Activated CD4-positive, CD25-positive, alpha-beta regulatory T cell treated with anti-CD3 and anti-CD28 coated beads, Interleukin-2, amount 50 U/mL, for 16 hours (primary cell): ENCODE measurements around the gene SF3B2.

Experiments
- DNase-seq: peaks from one replicate; pipeline ENCODE4 v3.0.0-alpha.2; 2020; ENCODE audit warnings: low read depth, low spot score

The SF3B2 gene

DNA sequence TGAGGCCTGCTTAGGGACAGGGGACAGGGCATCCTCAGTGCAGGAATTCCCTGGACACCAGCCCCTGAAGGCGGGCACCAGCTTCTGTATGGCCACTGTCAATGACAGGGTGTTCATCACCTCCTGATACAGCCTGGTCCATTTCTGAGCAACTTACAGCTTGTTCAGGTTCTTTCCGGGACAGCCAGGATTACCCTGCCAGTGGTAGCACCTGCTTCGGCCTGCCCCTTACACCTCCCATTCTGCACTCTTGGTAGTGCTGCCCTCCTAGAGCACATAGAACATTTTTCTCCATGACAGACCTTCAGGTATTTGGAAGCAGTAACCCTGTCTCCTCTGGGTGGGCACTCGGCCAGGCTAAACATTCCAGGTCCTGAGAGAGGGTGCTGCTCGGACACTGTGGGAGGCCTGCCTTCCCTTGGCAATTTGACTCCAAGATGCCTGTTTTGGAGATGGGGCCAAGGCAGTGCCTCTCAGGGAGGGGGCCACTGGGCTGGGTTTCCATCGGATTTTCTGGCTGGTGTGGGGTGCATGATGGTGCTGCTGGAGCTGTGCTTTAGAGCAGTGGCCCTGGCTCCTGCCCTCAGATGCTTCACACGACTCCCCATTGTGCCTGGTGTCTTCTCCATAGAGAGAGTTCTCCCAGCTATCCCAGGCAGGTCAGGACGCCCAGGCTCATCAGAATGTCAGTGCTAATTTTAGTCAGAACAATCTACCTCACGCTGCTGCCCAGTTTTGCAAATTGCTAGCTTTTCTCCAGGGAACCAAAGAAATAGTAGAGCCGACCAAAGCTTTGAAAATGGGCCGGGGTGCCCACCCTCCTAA lies 4.4 kb upstream of the SF3B2 start:
- no peak for DNase-seq

- DNase-seq: no peak
Measured at GRCh38 chr11:66048547-66049323, 3.4 kb upstream of the SF3B2 start, which contains the start of gene GAL3ST3. Gene GAL3ST3, minus strand, starts transcription at chr11:66049161. Its CDS starts 3,746 bp downstream, at chr11:66045415.

DNA sequence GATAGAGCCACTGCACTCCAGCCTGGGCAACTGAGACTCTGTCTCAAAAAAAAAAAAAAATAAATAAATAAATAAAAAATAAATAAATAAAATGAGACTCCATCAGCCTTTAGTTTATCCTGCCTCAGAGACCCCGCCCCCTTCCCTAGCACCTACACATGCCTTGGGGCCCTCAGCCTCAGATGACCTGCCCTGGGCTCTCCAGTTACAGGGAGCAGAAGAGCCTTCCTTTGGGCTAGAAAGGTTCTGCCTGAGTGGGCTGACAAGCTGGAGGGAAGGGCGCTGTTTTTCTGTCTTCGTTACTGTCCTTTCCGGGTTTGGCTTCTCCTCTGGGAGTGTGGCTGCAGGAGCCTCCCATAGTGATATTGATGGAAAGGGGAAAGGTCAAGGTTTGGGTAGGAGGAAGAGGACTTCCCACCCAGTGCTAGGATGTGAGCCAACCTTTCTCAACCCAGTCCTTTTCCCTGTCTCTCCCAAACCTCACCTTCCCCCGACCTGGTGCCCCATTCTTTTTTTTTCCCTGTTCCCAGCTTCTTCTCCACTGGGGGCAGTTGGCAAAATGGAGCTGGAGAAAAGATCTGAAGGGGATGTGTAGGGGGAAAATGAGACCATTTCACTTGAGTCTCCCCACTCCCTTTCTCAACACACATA lies 1.5 kb upstream of the SF3B2 start:
- no peak for DNase-seq

- DNase-seq: no peak
Measured at GRCh38 chr11:66051371-66051765, 796 bp upstream of the SF3B2 start.

GRCh38 chr11:66052664-66052982 lies 459 bp downstream of the SF3B2 start:
- DNase-seq: no peak

GRCh38 chr11:66055021-66055420 lies 2.9 kb downstream of the SF3B2 start:
- no peak for DNase-seq

DNA sequence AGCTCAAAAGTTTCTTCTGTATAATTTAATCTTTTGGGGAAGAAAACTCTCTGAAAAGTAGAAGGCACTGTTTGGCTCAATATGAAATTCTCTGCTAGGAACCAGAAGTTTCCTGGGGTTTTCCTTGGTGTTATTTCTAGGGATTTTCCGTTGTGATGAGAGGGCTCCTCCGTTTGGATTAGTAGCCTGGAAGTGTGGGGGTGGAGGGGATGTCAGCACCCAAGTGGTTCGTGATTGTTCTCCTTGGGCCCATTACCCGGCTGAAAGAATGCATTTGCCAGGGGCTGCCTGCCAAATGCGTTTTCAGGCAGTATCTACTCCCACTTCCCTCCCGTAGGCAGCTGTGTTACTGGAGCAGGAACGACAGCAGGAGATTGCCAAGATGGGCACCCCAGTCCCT lies 4.3 kb downstream of the SF3B2 start:
- DNase-seq: no peak

DNA sequence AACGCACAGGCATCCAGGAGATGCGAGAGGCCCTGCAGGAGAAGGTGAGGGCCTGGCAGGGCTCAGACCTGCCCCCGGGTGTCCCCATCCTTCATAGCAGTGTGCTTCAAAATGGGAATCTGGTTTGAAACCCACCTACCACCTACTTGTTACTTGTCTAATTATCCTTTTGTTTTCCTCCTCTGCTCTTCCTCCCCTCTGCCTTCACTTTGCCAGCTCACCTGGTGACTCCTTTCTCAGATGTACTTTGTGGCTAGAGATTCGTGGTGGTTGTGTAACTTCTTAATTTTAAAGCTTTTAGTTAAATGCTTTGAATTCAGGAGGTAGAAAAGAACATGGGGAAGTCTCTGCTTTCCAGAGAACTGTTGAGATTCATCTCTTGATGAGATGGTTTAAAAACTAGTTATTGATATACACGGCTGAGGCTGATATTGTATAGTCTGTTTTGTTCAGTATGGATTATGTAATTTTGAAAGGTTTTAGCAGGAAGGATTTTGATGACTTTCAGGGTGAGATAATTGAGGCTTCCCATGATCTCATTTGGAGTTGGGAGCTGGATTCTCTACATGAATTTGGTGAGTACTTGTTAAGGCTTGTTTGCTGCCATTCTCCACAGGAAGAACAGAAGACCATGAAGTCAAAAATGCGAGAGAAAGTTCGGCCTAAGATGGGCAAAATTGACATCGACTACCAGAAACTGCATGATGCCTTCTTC lies 8.0 kb downstream of the SF3B2 start:
- DNase-seq: no peak

DNA sequence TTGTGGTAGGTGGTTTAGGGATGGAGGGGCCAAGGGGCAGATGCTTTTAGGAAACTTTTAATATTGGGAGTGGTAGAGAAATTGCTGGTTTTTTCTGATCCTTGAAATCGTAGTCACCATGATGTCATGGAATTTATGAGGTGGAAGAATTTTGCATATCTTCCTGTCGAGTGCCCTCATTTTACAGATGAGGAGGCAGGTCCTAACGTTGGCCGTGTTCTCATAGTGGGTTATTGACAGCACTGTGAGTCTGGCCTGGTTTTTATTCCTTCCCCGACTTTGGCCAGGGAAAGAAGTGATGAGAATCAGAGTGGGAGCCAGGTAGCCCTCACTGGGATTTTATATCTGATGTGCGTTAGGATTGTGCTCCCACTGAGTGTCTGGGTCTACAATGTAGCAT lies 9.1 kb downstream of the SF3B2 start:
- no peak for DNase-seq

GRCh38 chr11:66062408-66062807 lies 10.2 kb downstream of the SF3B2 start:
- DNase-seq: no peak

- no peak for DNase-seq
Measured at GRCh38 chr11:66063900-66064299, 11.7 kb downstream of the SF3B2 start.

DNA sequence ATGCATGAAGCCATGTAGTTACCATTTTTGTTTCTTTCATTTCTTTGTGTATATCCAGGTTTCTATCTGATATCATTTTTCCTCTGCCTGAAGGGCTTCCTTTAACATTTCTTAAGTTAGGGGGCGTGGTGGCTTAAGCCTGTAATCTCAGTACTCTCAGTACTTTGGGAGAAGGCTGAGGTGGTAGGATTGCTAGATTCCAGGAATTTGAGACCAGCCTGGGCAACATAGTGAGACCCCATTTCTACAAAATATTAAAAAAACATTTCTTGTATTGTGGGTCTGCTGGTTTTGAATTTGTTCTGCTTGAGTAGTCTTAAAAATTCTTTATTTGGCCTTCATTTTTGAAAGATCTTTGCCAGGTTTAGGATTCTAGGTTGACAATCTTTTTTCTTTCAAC lies 12.4 kb downstream of the SF3B2 start:
- DNase-seq: no peak

- no peak for DNase-seq
Measured at GRCh38 chr11:66066751-66067150, 14.6 kb downstream of the SF3B2 start.

DNA sequence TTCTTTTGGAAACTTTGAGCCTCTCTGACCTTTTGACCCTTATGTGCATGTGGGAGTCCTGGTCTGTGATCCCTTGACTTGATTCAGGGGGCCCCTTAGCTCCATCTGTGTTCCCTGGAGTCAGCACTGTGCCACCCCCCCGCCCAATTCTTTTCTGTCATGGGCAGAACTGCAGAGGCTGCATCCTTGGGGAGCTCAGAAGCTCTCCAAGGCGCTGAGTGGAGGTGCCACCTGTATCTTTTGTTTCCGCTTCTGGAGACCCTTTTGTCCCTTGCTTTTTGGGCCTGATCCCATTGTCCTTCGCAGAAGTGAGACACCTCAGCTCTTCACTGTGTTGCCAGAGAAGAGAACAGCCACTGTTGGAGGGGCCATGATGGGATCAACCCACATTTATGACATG lies 15.5 kb downstream of the SF3B2 start:
- no peak for DNase-seq

GRCh38 chr11:66068154-66068821 lies 16.1 kb downstream of the SF3B2 start:
- DNase-seq: peak; percentile 51

DNA sequence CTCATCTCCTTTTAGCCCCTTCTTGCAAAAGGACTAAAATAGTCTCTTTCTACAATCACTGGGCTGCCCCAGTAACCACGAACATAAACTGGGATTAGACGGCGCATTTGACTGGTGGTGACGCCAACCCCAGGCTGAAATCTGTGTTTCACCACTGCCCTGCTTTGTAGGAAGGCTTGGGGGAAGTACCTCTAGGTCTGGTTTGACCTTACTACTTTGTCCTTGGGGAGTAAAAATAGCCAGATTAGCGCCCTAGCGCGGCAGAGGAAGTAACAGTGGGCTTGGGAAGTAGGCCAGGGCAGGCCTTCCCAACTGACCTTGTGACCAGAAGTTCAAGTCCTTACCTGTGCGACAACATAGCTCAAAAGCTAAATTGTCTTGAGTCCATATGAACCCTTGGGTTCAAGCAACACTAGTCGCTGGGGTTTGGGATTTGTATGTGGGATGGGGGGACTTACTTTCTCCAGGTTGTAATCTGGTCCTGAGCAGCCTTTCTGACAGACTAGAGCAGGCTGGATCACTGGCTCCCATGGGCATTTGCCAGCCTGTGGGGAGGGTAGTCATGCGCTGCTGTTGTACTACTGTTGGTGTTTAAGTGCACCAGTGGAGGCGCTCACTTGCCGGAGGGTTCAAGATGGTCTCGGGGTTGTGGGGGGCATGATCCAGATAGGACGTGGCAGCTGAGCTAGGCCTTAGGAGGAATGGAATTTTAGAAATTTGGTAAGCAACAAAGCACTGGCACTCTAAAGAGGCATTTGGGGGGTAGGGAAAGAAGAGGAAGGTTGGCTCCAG lies 17.0 kb downstream of the SF3B2 start:
- no peak for DNase-seq

DNA sequence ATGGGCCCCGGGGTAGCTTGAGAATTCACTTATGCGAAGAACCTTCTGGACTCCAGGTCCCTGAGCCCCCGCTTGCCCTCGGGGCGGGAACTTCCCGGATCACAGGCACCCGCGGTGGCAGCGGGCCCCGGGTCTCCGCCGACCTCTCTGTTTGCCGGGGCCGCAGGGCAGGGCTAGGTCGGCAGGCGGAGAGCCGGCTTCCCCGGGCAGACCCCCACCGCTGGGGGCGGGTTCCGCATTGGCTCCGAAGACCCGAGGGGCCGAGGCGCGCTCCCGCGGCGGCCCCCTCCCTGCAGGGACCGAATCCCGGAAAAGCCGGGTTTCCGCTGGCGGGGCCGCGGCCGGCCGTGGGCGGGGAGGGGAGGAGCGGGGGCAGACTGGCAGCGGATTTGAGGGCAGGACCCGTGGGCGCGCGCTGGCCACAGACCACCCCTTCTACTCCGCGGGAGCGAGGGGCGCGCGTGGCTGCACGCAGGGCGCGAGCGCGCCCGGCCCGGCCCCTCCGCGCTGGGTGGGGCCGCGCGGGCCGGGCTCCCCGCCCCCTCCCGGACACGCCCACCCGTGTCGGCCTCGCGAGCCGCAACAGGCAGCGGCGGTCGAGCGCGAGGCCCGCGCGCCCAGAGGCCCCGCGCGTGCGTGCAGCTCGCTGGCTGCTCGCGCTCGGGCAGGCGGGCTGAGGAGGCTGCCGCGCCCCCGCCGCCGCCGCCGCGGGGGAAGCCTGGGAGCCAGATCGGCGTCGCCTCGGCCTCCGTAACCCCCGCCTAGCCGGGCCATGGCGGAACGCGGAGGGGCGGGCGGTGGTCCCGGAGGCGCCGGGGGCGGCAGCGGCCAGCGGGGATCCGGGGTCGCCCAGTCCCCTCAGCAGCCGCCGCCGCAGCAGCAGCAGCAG lies 17.8 kb downstream of the SF3B2 start, which contains the start of gene PACS1:
Gene PACS1 (plus strand): TSS at position 558 of the 889 bp plus-strand sequence. CDS start 215 bp downstream, at position 773.
- peak; percentile 41 for DNase-seq

DNA sequence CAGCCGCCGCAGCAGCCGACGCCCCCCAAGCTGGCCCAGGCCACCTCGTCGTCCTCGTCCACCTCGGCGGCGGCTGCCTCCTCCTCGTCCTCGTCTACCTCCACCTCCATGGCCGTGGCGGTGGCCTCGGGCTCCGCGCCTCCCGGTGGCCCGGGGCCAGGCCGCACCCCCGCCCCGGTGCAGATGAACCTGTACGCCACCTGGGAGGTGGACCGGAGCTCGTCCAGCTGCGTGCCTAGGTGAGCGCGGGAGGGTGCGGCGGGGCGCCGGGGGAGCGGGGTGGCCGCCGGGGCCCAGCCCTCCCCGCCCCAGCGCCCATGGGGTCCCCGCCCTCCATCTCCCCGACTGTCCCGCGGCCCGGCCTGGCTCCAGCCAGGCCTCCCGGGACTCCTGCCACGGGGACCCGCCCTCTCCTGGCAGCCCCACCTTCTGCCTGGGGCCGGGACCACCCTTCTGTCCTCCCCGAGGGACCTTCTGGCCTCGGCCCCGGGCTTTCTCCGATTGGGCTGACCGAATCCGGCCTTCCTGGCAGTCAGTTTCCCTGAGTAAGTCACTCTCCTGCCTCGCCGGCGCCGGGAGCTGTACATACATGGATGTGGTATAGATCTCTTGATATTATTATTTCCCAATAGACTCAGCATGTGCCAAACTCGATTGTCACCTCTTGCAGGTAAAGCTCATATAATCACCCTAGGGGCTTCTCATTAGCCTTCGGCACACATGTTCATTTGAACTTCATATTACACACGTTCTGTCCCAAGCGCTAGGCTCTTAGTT lies 18.6 kb downstream of the SF3B2 start:
- DNase-seq: no peak

DNA sequence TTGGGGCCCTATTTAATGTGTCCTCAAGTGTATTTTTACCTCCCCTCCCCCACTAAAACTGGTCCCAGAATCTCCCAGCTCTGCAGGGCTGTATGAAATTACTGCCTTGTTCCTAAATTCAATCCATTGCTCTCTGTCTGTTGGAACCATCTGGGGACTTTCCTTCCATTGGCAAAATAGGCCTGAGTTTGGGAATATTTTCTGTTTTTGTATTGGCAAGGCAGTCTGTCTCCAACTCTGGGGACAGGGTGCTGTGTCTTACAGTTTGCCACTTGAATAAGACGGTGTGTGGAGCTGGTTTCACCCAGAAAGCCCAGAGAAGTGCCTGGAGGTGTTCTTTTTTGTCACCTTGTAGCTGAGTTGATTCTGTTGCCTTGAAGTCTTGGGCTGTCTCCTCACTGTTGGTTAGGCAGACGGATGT lies 19.2 kb downstream of the SF3B2 start:
- no peak for DNase-seq
